ENCODE results near the gene TANC1.
"Not testable (repeated sequence)": the region's sequence is repeated elsewhere in the genome, so short reads cannot be mapped to it uniquely, and the experiment has no call there.

The TANC1 gene

DNA sequence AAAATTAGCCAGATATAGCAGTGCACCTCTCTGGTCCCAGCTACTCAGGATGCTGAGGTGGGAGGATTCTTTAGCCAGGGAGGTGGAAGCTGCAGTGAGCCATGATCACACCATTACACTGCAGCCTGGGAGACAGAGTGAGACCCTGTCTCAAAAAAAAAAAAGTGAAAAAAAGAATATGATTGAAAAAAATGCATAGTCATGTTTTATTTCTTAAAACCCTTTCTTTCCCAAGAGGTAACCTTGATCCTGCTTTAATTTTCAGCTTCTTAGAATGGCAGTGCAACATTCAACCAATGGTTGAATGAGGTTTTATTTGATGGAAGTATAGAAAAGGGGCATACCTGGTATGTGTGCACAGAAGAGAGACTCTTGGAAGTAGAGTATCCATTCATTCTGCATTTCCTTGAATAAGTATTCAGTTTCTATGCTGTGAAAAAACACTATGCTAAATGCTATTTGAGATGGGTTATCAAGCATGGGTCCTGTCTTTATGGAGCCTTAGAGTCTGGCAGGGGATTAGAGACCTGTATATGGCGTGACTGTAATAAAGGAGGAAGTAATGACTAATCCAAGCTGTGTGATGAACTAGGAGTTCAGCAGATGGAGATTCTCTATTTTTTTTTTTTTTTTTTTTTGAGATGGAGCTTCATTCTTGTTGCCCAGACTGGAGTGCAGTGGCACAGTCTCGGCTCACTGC is 171.8 kb downstream of the TANC1 start:
- no peak for DNase-seq (ENCODE audit: low read depth in 3 of 3)

DNA sequence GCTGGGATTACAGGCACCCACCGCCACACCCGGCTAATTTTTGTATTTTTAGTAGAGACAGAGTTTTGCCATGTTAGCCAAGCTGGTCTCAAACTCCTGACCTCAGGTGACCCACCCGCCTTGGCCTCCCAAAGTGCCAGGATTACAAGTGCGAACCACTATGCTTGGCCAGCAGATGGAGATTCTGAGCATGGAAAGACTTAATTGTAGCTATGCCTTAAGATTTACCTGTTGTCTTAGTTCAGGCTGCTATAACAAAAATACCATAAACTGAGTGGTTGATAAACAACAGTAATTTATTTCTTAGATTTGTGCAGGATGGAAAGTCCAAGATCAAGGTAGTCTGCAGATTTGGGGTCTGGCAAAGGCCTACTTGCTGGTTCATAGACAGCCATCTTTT is 172.4 kb downstream of the TANC1 start:
- not testable (repeated sequence) for DNase-seq (ENCODE audit: low read depth in 3 of 3)

DNA sequence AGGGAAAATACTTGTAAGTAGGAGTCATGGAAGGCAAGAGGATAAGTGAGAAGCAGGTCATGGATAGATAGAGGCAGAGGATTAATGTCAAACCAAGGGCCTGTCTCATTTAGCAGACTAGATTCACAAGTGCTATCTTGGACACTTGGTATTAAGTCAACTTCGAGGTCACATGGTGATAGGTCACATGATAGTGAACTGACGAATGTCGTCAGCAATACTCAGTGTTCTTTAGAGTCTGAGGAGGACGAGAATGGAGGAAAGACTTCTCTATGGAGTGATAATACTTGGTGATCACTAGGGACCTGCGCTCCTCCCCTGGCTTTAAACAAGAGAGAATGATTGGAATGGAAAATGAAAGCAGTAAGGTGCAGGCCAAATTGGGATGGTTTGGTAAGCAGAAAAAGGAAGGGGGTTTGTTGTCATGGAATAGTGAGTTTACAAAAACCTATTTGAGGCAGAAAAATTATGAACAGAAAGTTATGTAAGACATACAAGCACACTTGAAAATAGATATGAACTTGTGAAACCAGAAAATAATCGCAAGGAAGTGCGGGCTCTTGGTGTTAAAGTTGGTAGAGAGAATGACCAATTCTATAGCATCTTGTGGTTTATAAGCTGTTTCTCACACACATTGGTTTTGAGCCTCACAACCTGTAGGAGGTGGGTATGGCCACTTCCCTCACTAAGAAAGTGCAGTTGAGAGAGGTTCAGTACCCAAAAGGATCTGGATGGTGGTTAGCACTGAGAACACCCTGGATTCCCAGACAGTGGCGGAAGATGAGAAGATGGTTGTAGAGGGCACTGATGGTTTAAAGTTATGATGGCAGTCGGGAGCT is 176.6 kb downstream of the TANC1 start:
- no peak for DNase-seq (ENCODE audit: low read depth in 3 of 3)

DNA sequence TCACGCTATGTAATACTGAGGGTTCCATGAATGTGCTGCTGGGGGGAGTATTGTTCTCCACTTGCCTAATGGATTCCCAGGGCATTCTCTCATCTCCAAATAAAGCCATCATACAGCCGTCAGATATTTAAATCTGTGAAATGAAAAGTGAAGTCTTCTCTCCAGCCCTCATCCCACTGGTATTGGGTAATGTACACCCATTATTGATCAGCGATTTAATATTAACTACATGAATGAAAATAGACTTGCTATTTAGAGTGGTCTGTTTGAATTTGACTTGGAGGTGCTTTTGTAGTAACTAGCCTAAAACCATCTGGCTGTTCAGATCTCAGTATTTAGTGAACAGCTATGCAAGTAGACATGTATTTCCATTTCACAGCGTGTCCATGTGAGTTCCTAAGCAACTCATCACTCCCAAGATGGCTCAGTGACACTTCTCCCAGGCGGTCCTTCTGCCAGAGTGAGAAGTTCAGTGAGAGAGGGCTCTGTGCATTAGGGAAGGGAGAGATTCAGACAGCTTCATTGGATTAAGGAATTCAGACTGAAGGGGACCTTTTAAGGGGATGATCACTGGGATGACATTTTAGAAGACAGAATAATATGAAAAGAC is 177.4 kb downstream of the TANC1 start:
- DNase-seq (ENCODE audit: low read depth in 3 of 3) = no peak

DNA sequence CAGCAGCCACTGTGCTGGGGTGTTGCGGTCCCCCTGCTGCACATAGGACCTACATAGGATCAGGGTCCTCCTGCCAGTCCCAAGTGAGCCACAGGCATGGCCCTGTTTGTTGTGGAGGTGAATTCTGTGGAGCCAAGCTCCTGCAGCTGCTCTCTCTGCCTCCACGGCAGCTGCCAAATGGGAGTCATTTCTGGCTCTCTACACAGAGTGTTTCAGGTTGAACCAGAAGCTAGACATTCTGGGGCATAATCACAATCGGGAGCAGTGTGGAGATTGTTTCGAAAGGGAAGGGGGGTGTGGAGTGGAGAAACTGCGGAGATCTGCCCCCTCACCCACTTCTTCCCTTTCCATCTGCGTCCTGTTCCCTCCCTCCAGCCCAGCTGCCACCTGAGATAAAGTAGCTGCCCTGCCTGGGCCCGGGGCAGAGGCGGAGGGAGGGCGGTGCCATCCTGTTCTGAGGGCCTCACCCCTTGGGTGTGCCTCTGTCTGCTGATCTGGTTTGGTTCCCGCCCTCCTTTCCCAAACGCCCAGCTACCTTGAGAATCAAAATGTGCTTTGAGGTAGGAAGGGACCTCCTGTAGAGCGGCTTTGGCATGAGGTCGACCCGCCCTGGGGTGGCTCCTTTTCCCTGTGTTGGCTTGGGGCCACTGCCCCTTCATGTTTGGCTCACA is 178.7 kb downstream of the TANC1 start:
- no peak for DNase-seq (ENCODE audit: low read depth in 3 of 3)

- DNase-seq (ENCODE audit: low read depth in 3 of 3) = no peak
Measured at GRCh38 chr2:159147690-159148089, 179.2 kb downstream of the TANC1 start.

GRCh38 chr2:159148901-159149300 is 180.5 kb downstream of the TANC1 start:
- DNase-seq (ENCODE audit: low read depth in 3 of 3) = no peak

GRCh38 chr2:159149747-159150146 is 181.3 kb downstream of the TANC1 start:
- no peak for DNase-seq (ENCODE audit: low read depth in 3 of 3)

GRCh38 chr2:159150280-159150746 is 181.9 kb downstream of the TANC1 start:
- no peak for DNase-seq (ENCODE audit: low read depth in 3 of 3)

DNA sequence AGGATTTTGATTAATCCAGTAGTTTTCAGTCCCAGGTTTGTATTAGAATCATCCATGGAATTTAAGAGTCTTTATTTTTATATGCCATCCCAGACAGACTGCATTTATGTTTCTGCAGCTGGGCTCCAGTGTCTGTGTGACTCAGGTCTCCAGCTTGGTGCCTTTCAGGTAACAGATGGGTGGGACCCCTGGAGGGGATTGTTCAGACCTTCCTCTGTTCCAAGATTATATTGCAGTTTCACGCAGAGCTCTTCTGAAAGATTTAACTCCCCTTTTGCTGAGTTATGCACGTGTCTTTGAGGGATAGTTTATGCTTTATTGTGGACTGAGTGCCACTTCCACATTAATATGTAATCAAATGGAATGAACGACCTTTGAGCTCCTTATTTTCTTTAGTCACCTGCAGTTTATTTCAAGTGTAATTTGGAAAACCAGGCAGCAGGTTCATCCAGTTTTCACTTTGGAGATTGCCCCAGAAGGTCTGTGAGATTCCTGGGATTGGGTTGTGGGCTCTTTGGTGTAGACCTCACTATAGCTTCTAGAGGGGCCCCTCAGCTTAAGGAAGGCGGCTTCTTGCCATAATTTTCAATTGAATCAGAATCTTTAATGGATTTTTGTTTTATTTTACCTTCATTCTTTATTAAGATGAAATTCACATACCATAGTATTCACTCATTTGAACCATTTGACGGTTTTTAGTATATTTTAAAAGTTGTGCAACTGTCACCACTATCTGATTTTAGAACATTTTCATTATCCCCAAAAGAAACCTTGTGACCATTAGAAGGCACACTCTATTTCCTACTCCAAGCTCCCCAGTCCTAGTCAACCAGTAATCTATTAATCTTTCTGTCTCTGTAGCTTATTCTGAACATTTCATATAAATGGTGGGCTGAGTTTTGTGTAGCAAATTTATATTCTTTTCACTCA is 183.0 kb downstream of the TANC1 start:
- DNase-seq (ENCODE audit: low read depth in 3 of 3) = no peak

- no peak for DNase-seq (ENCODE audit: low read depth in 3 of 3)
Measured at GRCh38 chr2:159152128-159152778, 183.8 kb downstream of the TANC1 start.

GRCh38 chr2:159153063-159153462 is 184.6 kb downstream of the TANC1 start:
- DNase-seq (ENCODE audit: low read depth in 3 of 3) = no peak

- no peak for DNase-seq (ENCODE audit: low read depth in 3 of 3)
Measured at GRCh38 chr2:159153463-159153862, 185.0 kb downstream of the TANC1 start.

- no peak for DNase-seq (ENCODE audit: low read depth in 3 of 3)
Measured at GRCh38 chr2:159153951-159154350, 185.5 kb downstream of the TANC1 start.

GRCh38 chr2:159154366-159154765 is 185.9 kb downstream of the TANC1 start:
- DNase-seq (ENCODE audit: low read depth in 3 of 3) = no peak

DNA sequence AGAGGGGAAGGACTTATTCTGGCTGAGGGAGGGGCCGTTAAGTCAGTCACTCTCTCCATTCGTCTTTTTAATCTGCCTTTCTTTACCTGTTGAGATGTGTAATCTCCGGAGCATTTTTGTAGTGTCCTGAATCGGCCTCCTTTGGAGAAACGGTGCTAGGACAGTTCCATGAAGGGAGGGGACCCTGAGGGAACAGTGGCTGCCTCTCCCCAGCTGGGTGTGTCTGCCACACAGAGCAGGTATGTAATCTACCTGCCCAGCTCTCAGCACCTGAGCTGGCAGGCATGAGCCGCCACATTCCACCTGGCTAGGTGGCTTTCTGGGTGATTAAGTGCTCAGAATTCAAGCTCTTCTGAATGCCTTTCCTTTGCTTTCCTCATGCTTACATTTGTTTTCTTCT is 186.9 kb downstream of the TANC1 start:
- no peak for DNase-seq (ENCODE audit: low read depth in 3 of 3)

GRCh38 chr2:159155791-159156190 is 187.4 kb downstream of the TANC1 start:
- no peak for DNase-seq (ENCODE audit: low read depth in 3 of 3)

GRCh38 chr2:159156834-159157233 is 188.4 kb downstream of the TANC1 start:
- no peak for DNase-seq (ENCODE audit: low read depth in 3 of 3)

DNA sequence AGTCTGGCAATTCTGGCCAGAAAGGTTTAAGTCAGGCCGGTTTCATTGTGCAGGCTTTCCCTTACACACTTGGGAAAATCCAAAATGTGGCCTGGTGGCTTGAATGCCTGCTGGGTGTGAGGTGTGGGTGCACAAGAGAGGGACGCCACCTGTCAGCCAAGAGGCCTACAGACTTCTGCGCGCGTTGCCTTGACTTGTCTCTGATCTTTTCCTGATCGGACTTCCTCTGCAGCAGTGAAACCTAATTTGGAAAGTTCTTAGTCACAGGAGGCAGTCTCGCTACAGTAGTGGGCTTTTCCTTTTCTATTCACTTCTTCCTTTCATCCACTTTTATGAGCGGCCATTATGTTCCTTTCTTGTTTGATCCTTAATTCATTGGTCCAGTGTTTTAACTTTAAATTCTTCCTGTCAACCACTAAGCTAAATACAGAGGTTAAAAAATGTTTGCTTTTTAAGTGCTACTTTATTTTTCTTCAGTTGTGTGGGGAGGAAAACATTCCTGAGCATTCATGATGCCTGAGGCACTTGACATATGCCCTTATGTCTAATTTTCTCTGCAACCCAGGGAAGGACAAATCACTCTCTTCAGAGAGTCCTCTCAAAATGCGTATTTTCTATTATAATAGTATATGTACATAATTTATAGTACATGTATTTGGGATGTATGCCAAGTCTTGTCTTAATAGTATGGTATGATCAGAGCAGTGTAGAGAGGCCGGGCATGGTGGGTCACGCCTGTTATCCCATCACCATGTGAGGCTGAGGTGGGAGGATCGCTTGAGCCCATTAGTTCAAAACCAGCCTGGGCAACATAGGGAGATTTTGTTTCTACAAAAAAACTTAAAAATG is 189.1 kb downstream of the TANC1 start:
- DNase-seq (ENCODE audit: low read depth in 3 of 3) = no peak

DNA sequence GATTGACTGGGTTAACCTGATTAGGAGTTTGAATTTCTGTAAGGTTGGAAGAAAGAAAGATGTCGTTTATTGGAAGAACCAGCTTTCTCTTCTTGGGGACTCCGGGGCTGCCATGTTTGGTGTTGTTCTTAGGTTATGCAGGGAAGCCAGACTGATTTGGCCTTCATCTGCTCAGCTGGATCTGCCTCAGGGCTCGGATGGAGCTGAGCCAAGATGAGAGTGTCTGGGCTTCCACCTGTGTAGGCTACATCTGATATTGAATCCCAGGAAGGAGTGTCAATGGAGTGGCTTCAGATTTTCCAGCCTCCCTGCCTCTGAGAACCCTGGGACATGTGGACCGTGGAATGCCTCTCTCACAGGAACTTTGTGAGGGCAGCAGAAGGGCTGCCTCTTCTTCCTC is 192.0 kb downstream of the TANC1 start:
- DNase-seq (ENCODE audit: low read depth in 3 of 3) = no peak

Data from stimulated activated CD4-positive, alpha-beta T cell treated with anti-CD3 and anti-CD28 coated beads, TNF-alpha, amount 100 ng/mL, for 4 hours (primary cell).